NCI-H2029 (cell line): ENCODE measurements around the gene PLA2G3.

ENCODE experiments used
- DNase-seq: peaks from one replicate; lab custom pipeline; 2025; lab: John Stamatoyannopoulos, UW

The PLA2G3 gene

DNA sequence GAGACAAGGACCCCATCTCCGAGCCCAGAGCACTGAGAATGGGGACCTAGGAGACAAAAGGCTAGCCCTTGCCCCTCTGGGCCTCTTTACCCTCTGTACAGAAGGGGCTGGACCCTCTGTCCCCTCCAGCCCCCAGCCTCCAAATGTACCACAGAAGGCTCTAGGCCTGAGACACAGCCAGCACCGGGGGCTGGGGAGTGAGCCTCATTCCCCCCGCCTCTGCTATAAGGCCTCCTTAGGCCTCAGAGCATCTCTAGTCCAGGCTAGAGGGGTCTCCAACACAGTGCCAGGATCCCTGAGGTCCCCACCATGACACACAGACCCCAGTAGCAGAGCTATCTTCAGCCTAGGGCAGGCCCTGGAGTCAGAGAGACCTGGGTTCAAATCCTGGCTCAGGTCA lies 54.4 kb downstream of the PLA2G3 start:
- DNase-seq, result no peak

DNA sequence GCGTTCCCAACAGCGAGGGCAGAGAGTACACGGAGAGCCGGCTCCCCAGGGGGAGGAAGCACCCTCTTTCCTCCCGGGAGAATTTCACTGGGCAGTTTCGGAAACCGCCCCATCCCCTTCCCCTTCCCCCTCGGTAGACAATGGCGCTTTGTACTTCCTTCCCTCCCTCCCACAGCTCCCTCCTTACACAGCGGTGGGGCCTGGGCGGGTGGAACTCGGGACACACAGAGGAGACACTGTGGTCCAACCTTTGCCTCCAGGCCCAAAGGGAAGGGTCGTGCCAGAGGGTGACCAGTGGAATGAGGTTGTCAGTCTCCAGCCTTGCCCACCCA lies 54.8 kb downstream of the PLA2G3 start:
- no peak for DNase-seq

DNA sequence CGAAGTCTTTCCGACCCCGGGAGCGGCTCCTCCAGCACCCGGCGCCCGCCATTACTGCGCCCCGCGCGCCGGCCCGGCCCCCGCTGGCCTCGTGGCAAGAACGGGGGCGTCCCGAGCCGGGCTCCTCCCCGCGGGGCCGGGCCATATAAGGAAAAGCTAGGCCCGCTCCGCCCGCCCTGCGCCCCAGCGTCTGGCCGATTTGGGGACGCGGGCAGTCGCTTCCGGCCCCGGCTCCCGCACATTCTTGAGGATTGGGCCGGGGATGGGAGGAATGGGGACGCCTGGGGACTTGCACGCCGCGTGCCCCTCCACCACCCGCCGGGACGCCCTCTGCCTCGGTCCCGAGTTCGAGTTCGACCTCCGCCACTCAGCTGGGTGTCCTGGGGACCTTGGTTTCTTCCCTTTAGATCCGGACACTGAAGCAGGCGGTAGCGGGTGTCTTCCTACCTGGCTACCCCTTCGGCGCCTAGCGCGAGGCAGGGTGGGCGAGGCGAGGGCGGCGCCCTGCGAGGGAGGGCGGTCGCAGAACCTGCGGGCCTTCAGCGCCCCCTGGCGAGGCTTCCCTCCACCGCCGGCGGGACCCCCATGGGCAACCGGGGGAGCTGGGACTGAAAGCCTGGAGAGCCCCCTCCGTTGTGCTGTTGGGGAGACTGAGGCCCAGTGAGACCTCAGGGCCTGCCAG lies 55.4 kb downstream of the PLA2G3 start:
- no peak for DNase-seq
